Esophagus squamous epithelium (tissue), 5 donors: Measurements from ENCODE around the gene DNAH2. TPM values are rescaled to one million over a fixed set of nuclear protein-coding genes. Genes with fewer than 3 reads are reported as not detected.
A peak's percentile ranks its signal among the peaks of the same experiment; 100 is the strongest.

Experiments used
- DNase-seq: peaks from one replicate; lab custom pipeline; 2025; lab: John Stamatoyannopoulos, UW
- H3K27ac ChIP-seq, 4 donors: fragments of 200-600 bp; sonication (generic); one replicate each; pipeline ENCODE4 v1.5.1; 2016 to 2019; ENCODE audit warnings: mild to moderate bottlenecking in 1 of 4
- H3K27me3 ChIP-seq, 4 donors: fragments of 200-600 bp; sonication (generic); 1 replicate in 3 of 4; 2 replicates in 1 of 4; pipeline versions ENCODE4 v1.5.1 to v1.6.0; 2017 to 2021; ENCODE audit warnings: antibody characterized with exemption in 1 of 4
- H3K36me3 ChIP-seq, 3 donors: fragments of 200-600 bp; sonication (generic); one replicate each; pipeline ENCODE4 v1.5.1; 2016 to 2019
- H3K4me1 ChIP-seq, 3 donors: fragments of 200-600 bp; sonication (generic); one replicate each; pipeline ENCODE4 v1.5.1; 2017 to 2019
- H3K4me3 ChIP-seq, 4 donors: fragments of 200-600 bp; sonication (generic); 1 replicate in 3 of 4; 2 replicates in 1 of 4; pipeline ENCODE4 v1.5.1; 2016 to 2019; ENCODE audit warnings: mild to moderate bottlenecking in 2 of 4, moderate library complexity in 1 of 4
- H3K9me3 ChIP-seq, 3 donors: fragments of 200-600 bp; sonication (generic); one replicate each; pipeline ENCODE4 v1.5.1; 2016 to 2019
- POLR2A ChIP-seq, 4 donors: fragments of 450-650 bp; IDR thresholded peaks; one replicate each; pipeline ENCODE4 v1.6.1; 2017; ENCODE audit warnings: antibody characterized with exemption in 4 of 4, mild to moderate bottlenecking in 4 of 4, moderate library complexity in 3 of 4
- WGBS, 2 donors: methylation state at CpG; one replicate each; pipeline ENCODE4 v1.1.5; 2018; 5-methylcytosine and 5-hydroxymethylcytosine counted together
- intact Hi-C: fragments of 100-400 bp; cut with DNase I; formaldehyde crosslinking; loops from one replicate; pipeline ENCODE4 v1.15.0; 2022
- total RNA-seq, 4 donors: library from RNA; depleted of rRNA; stranded (reverse); fragments of >200 nt; gene quantifications; one replicate each; pipeline ENCODE4 v1.1.0, GENCODE V29; 2016
- TF ChIP-seq, protein P1 (sequence below), 6 experiments: fragments of 450-650 bp in 4 of 6; fragments of 200-600 bp in 2 of 6; sonication (generic) in 2 of 6; IDR thresholded peaks; one replicate each; pipeline ENCODE4 v1.5.1; 2016 to 2019; ENCODE audit warnings: antibody characterized with exemption in 6 of 6, mild to moderate bottlenecking in 4 of 6, moderate library complexity in 4 of 6
- donor health status: DM: yes; HTN: yes; CAD: no.

Gene DNAH2
- total RNA-seq, 4 donors from 2014 or later: under 0.01 to 0.04 (median 0.03) TPM; not detected in 1

DNA sequence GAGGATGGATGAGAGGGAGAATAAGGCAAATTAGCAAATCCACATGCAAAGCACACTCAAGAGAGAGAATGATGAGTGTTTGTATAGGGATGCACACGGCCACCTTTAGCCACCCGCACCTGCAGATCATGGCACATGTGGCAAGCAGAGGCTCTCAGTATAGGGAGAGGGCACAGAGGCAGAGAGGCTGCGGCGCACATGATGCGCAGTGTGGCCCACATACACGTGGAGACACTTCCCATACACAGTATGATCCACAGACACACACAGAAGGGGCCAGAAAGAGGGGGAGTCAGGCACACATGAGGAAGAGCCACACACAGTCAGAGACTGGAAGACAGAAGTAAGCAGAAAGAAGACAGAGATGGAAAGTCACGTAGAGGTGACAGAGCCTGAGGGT is 164.5 kb downstream of the DNAH2 start:
- no peak for DNase-seq
- peaks cover 26 to 61% (median 30%) of the 10 kb centered on the region in 3 donors for H3K4me1 ChIP-seq

GRCh38 chr17:7882629-7883028 is 165.1 kb downstream of the DNAH2 start:
- no peak for TF ChIP-seq POLR2A (IDR thresholded peaks at IDR 0.05)
- TF ChIP-seq, protein P1, sequence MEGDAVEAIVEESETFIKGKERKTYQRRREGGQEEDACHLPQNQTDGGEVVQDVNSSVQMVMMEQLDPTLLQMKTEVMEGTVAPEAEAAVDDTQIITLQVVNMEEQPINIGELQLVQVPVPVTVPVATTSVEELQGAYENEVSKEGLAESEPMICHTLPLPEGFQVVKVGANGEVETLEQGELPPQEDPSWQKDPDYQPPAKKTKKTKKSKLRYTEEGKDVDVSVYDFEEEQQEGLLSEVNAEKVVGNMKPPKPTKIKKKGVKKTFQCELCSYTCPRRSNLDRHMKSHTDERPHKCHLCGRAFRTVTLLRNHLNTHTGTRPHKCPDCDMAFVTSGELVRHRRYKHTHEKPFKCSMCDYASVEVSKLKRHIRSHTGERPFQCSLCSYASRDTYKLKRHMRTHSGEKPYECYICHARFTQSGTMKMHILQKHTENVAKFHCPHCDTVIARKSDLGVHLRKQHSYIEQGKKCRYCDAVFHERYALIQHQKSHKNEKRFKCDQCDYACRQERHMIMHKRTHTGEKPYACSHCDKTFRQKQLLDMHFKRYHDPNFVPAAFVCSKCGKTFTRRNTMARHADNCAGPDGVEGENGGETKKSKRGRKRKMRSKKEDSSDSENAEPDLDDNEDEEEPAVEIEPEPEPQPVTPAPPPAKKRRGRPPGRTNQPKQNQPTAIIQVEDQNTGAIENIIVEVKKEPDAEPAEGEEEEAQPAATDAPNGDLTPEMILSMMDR (IDR thresholded peaks at IDR 0.05): no peak
- Histone ChIP-seq H3K4me1 (peaks cover 27 to 66% (median 35%) of the 10 kb centered on the region in 3 donors), H3K27ac (peak overlapping the region in 3 of 4 donors; percentile 38 to 99 (median 98)), H3K36me3 (peaks cover 0 to 39% (median 0%) of the 10 kb centered on the region in 3 donors), H3K4me3 (no peak overlapping the region), H3K9me3 (no peaks in the 10 kb centered on the region), H3K27me3 (no peaks in the 10 kb centered on the region)
- intact Hi-C loops: no loop called here
- 77 to 80% methylated on average over 3 of the region's 3 CpGs for WGBS, 2 donors
- DNase-seq: no peak

More for the DNA sequence above, 164.5 kb downstream of the DNAH2 start:
- H3K27me3 ChIP-seq: no peaks in the 10 kb centered on the region
- TF ChIP-seq POLR2A (IDR thresholded peaks at IDR 0.05): no peak
- TF ChIP-seq, protein P1 (IDR thresholded peaks at IDR 0.05): no peak
- H3K4me3 ChIP-seq: no peak overlapping the region
- H3K9me3 ChIP-seq: no peaks in the 10 kb centered on the region
- peak overlapping the region in 2 of 4 donors; percentile 98 to 99 for H3K27ac ChIP-seq
- intact Hi-C loops: no loop called here
- H3K36me3 ChIP-seq: peaks cover 0 to 39% (median 0%) of the 10 kb centered on the region in 3 donors
- 57 to 67% methylated on average over 7 of the region's 7 CpGs for WGBS, 2 donors

Other genes with a start within 250 kb of the DNAH2 start
- gene ZBTB4, start 238.1 kb upstream of the DNAH2 start, total RNA-seq: 10 to 100 TPM; 13.4 to 35.1 (median 28.5) TPM
- gene SLC35G6, start 236.3 kb upstream of the DNAH2 start, total RNA-seq: not detected
- 10 to 100 TPM; 59.3 to 94.9 (median 78.2) TPM for gene POLR2A, start 233.4 kb upstream of the DNAH2 start, total RNA-seq
- gene TNFSF12, start 168.7 kb upstream of the DNAH2 start, total RNA-seq: 10 to 100 TPM in 1 of 4 donors, 1 to 10 TPM in 3; 3.5 to 41.6 (median 6.5) TPM
- gene TNFSF13, start 159.0 kb upstream of the DNAH2 start, total RNA-seq: 10 to 100 TPM in 2 of 4 donors, 1 to 10 TPM in 2; 3.8 to 21.7 (median 10.9) TPM
- gene SENP3, start 155.8 kb upstream of the DNAH2 start, total RNA-seq: 10 to 100 TPM; 32.1 to 65.4 (median 48.3) TPM
- gene CD68, start 138.1 kb upstream of the DNAH2 start, total RNA-seq: 10 to 100 TPM; 32.1 to 52.9 (median 45.2) TPM
- 100 to 1,000 TPM in 2 of 4 donors, 10 to 100 TPM in 2; 69.3 to 123 (median 100) TPM for gene MPDU1, start 133.9 kb upstream of the DNAH2 start, total RNA-seq
- gene SOX15, start 127.7 kb upstream of the DNAH2 start, total RNA-seq: 100 to 1,000 TPM in 2 of 4 donors, 10 to 100 TPM in 2; 89.1 to 127 (median 103) TPM
- 10 to 100 TPM; 17.2 to 24.0 (median 20.6) TPM for gene FXR2, start 102.8 kb upstream of the DNAH2 start, total RNA-seq
- 10 to 100 TPM; 20.5 to 55.9 (median 31.3) TPM for gene SAT2, start 89.9 kb upstream of the DNAH2 start, total RNA-seq
- not detected for gene SHBG, start 87.6 kb upstream of the DNAH2 start, total RNA-seq
- 1 to 10 TPM in 1 of 4 donors, under 1 TPM in 2, not detected in 1; 0.09 to 1.5 (median 0.21) TPM for gene ATP1B2, start 66.8 kb upstream of the DNAH2 start, total RNA-seq
- 10 to 100 TPM; 26.6 to 35.1 (median 33.9) TPM for gene TP53, start 30.3 kb upstream of the DNAH2 start, total RNA-seq
- gene WRAP53, start 29.3 kb upstream of the DNAH2 start, total RNA-seq: 1 to 10 TPM; 3.5 to 6.0 (median 3.8) TPM
- gene EFNB3, start 12.5 kb upstream of the DNAH2 start, total RNA-seq: 1 to 10 TPM in 3 of 4 donors, under 1 TPM in 1; 0.70 to 2.7 (median 1.9) TPM
- 10 to 100 TPM in 1 of 4 donors, 1 to 10 TPM in 3; 6.7 to 14.6 (median 7.5) TPM for gene KDM6B, start 116.5 kb downstream of the DNAH2 start, total RNA-seq
- 1 to 10 TPM in 3 of 4 donors, not detected in 1; 1.5 to 3.8 (median 1.6) TPM for gene TMEM88, start 137.3 kb downstream of the DNAH2 start, total RNA-seq
- gene NAA38, start 139.8 kb downstream of the DNAH2 start, total RNA-seq: 10 to 100 TPM; 45.2 to 80.1 (median 74.8) TPM
- gene CYB5D1, start 140.3 kb downstream of the DNAH2 start, total RNA-seq: 1 to 10 TPM; 3.8 to 9.3 (median 7.5) TPM
- 10 to 100 TPM; 57.7 to 93.5 (median 73.0) TPM for gene CHD3, start 171.0 kb downstream of the DNAH2 start, total RNA-seq
- gene RNF227, start 198.5 kb downstream of the DNAH2 start, total RNA-seq: 1 to 10 TPM in 3 of 4 donors, under 1 TPM in 1; 0.94 to 8.6 (median 5.7) TPM
- 1 to 10 TPM in 1 of 4 donors, under 1 TPM in 1, not detected in 2; 0.95 to 1.1 TPM for gene KCNAB3, start 212.1 kb downstream of the DNAH2 start, total RNA-seq
- gene TRAPPC1, start 214.2 kb downstream of the DNAH2 start, total RNA-seq: 10 to 100 TPM; 31.3 to 71.1 (median 40.3) TPM
- gene CNTROB, start 214.5 kb downstream of the DNAH2 start, total RNA-seq: 10 to 100 TPM; 12.4 to 21.4 (median 13.5) TPM